ENCODE data around the gene NPAS3. TPM values are rescaled to one million over a fixed set of nuclear protein-coding genes. Genes with fewer than 3 reads are reported as not detected.

The NPAS3 gene
- total and polyA plus RNA-seq, 2 of the 8 experiments (the other 6 are each of a cell fraction or from before 2014, with no cell fraction given) = 0.11 to 0.60 TPM

DNA sequence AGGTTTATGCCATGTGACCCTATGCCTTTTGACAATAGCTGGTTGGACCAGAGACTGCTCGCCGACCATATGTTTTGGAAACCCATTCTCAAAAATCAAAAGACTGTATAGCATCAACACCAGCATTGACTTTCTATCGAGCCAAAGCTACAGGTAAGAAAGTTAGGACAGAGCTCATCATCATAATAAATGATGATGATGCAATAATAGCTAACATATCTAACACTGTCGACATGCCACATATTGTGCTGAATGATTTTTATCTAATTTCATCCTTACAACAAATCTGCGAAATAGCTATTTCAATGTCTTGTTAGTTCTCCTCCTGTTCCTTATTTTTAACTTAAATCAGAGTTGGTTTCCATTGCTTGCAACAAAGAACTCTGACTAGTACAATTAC, 909.3 kb downstream of the NPAS3 start:
- POLR2A ChIA-PET (ENCODE audit: partially characterized antibody) = no interaction called here
- FAIRE-seq = no peak

More for the DNA sequence above, 909.3 kb downstream of the NPAS3 start:
- no peaks in the 10 kb centered on the region; the same call in 1 of the 2 replicates for H3K23me2 ChIP-seq (ENCODE audit: low read depth, low read length)
- H3K36me3 ChIP-seq (ENCODE audit: control insufficient read depth in 2 of 4, insufficient read depth in 4 of 4, low read length in 3 of 4) = no peaks in the 10 kb centered on the region
- 0 out of 2 replicates have a peak, but pooled peaks have one; percentile 40 for TF ChIP-seq CEBPB (IDR thresholded peaks at IDR 0.05; ENCODE audit: low read depth, low read length)
- TF ChIP-seq ASH2L (IDR thresholded peaks at IDR 0.05; ENCODE audit: low read length) = no peak
- no peak overlapping the region for H4K5ac ChIP-seq (ENCODE audit: insufficient read length, low read depth, low read length)
- no peaks in the 10 kb centered on the region for H4K20me1 ChIP-seq (replicated peaks in 1 of 2; ENCODE audit: control insufficient read depth in 1 of 2, insufficient read depth in 2 of 2, low read length in 2 of 2)
- no peak overlapping the region for H2BK12ac ChIP-seq (ENCODE audit: low read depth, low read length)
- H3K4me3 ChIP-seq (ENCODE audit: extremely low read depth in 1 of 4, insufficient read depth in 2 of 4, low read depth in 3 of 4, low read length in 4 of 4) = no peak overlapping the region
- no peak overlapping the region for H3K56ac ChIP-seq (replicated peaks; ENCODE audit: insufficient read length, low read depth, low read length)
- H3K14ac ChIP-seq (ENCODE audit: insufficient read length) = no peak overlapping the region
- CTCF ChIA-PET (ENCODE audit: partially characterized antibody) = interaction anchor here (0.7 to 7.2 kb wide), 38 partner anchors 7 to 474 kb away, joined by 3 to 80 read pairs (median 6); no protein-coding TSS in a partner anchor
- no peak overlapping the region for H3K18ac ChIP-seq (ENCODE audit: extremely low read depth, low read length)
- H2AK5ac ChIP-seq (ENCODE audit: low read depth, low read length) = no peak overlapping the region
- no peak overlapping the region for H2BK15ac ChIP-seq (ENCODE audit: low read length)
- H3K4me1 ChIP-seq (replicated peaks in 1 of 4; ENCODE audit: control insufficient read depth in 3 of 4, insufficient read depth in 4 of 4, low read length in 3 of 4) = peaks cover 4 to 8% (median 6%) of the 10 kb centered on the region in 4 experiments; a peak in 5 of 7 replicates
- H3K27ac ChIP-seq (ENCODE audit: low read depth, low read length) = no peak overlapping the region
- H3K9me3 ChIP-seq (ENCODE audit: insufficient read depth in 2 of 2, low read depth in 1 of 2, low read length in 1 of 2) = no peaks in the 10 kb centered on the region
- no peaks in the 10 kb centered on the region for H3K79me1 ChIP-seq (ENCODE audit: low read depth, low read length)
- no peak overlapping the region for H4K8ac ChIP-seq (ENCODE audit: extremely low read depth, insufficient read depth, low read length)
- H3K23ac ChIP-seq (ENCODE audit: insufficient read length) = no peak overlapping the region
- no peak overlapping the region for H2AFZ ChIP-seq (ENCODE audit: low read length)
- DNase-seq (ENCODE audit: low read depth in 1 of 2, low spot score in 2 of 2) = no peak
- H3K79me2 ChIP-seq (ENCODE audit: control insufficient read depth in 1 of 2, insufficient read depth in 2 of 2, low read length in 2 of 2) = no peaks in the 10 kb centered on the region
- no peak overlapping the region for H2BK5ac ChIP-seq (ENCODE audit: low read depth, low read length)
- H2BK20ac ChIP-seq (ENCODE audit: low read length) = no peak overlapping the region
- H2BK120ac ChIP-seq (replicated peaks; ENCODE audit: low read depth, low read length) = no peak overlapping the region
- no peak overlapping the region for H3K9ac ChIP-seq (replicated peaks in 1 of 4; ENCODE audit: extremely low read depth in 1 of 4, low read depth in 3 of 4, low read length in 3 of 4)
- WGBS, 2 experiments (ENCODE audit: extremely low coverage in 1 of 2, insufficient coverage in 1 of 2, insufficient read length in 1 of 2, insufficient replicate concordance in 2 of 2, low coverage in 1 of 2, low lambda C conversion rate in 2 of 2, missing lambda C conversion rate in 1 of 2) = 93% methylated on average over 5 of the region's 5 CpGs; no CpG with 5 or more reads in 1 of the 2 experiments
- no peak overlapping the region for H3K4ac ChIP-seq (replicated peaks; ENCODE audit: insufficient read length, low read depth, low read length)
- H3K4me2 ChIP-seq (ENCODE audit: insufficient read depth in 1 of 2, low read depth in 2 of 2, low read length in 2 of 2) = no peak overlapping the region
- H3K27me3 ChIP-seq (replicated peaks in 1 of 4; ENCODE audit: control insufficient read depth in 3 of 4, extremely low read depth in 1 of 4, insufficient read depth in 3 of 4, low read length in 3 of 4) = no peaks in the 10 kb centered on the region
- H4K91ac ChIP-seq (replicated peaks; ENCODE audit: insufficient read length, low read length) = no peak overlapping the region

All from H1 (cell line).